Measurements from ENCODE around the gene ISYNA1.

The ISYNA1 gene

GRCh38 chr19:18466354-18466753 lies 28.4 kb upstream of the ISYNA1 start:
- DNase-seq = no peak

GRCh38 chr19:18465964-18466339 lies 28.0 kb upstream of the ISYNA1 start:
- no peak for DNase-seq

GRCh38 chr19:18465214-18465963 lies 27.5 kb upstream of the ISYNA1 start:
- no peak for DNase-seq

GRCh38 chr19:18464646-18465045 lies 26.7 kb upstream of the ISYNA1 start:
- no peak for DNase-seq

- DNase-seq = no peak
These were observed 23.5 kb upstream of the ISYNA1 start for GRCh38 chr19:18461471-18461870.

GRCh38 chr19:18460900-18461299 lies 23.0 kb upstream of the ISYNA1 start:
- DNase-seq = no peak

GRCh38 chr19:18457483-18458331 lies 19.8 kb upstream of the ISYNA1 start:
- no peak for DNase-seq

- DNase-seq = no peak
These were observed 19.0 kb upstream of the ISYNA1 start for GRCh38 chr19:18456974-18457373.

GRCh38 chr19:18456279-18456678 lies 18.3 kb upstream of the ISYNA1 start:
- no peak for DNase-seq

- DNase-seq = peak; percentile 56
These were observed 15.5 kb upstream of the ISYNA1 start for GRCh38 chr19:18453269-18454024.

- no peak for DNase-seq
These were observed 14.5 kb upstream of the ISYNA1 start for GRCh38 chr19:18452386-18452785.

- peak; percentile 78 for DNase-seq
These were observed 13.3 kb upstream of the ISYNA1 start for GRCh38 chr19:18450931-18451836.

- no peak for DNase-seq
These were observed 12.3 kb upstream of the ISYNA1 start for GRCh38 chr19:18450021-18450930.

- no peak for DNase-seq
These were observed 11.6 kb upstream of the ISYNA1 start for GRCh38 chr19:18449552-18449951.

- DNase-seq = no peak
These were observed 9.0 kb upstream of the ISYNA1 start for GRCh38 chr19:18446811-18447359.

GRCh38 chr19:18446145-18446810 lies 8.3 kb upstream of the ISYNA1 start:
- no peak for DNase-seq

- no peak for DNase-seq
These were observed 7.5 kb upstream of the ISYNA1 start for GRCh38 chr19:18445262-18445948.

- no peak for DNase-seq
These were observed 6.6 kb upstream of the ISYNA1 start for GRCh38 chr19:18444513-18444912.

- DNase-seq = no peak
These were observed 5.9 kb upstream of the ISYNA1 start for GRCh38 chr19:18443831-18444230.

- DNase-seq = no peak
These were observed 5.5 kb upstream of the ISYNA1 start for GRCh38 chr19:18443406-18443805.
